ENCODE data around the gene PRPH.

DNA sequence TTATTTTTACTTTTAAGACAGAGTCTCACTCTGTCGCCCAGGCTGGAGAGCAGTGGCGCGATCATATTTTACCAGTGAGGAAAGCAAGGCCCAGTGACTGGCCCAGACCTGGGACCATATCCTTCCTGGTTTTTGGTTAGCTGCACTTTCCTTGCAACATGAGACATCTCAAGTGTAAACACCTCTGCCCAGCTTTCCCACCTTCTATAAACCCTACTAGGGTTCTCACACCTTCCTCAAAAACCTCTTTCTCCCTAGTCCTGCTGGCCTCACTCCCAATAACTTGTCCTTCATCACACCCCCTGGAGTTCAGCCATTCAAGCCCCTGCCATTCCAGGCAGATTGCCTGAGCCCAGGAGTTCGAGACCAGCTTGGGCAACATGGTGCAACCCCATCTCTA lies 10.3 kb upstream of the PRPH start:
- TF ChIP-seq, protein P1, sequence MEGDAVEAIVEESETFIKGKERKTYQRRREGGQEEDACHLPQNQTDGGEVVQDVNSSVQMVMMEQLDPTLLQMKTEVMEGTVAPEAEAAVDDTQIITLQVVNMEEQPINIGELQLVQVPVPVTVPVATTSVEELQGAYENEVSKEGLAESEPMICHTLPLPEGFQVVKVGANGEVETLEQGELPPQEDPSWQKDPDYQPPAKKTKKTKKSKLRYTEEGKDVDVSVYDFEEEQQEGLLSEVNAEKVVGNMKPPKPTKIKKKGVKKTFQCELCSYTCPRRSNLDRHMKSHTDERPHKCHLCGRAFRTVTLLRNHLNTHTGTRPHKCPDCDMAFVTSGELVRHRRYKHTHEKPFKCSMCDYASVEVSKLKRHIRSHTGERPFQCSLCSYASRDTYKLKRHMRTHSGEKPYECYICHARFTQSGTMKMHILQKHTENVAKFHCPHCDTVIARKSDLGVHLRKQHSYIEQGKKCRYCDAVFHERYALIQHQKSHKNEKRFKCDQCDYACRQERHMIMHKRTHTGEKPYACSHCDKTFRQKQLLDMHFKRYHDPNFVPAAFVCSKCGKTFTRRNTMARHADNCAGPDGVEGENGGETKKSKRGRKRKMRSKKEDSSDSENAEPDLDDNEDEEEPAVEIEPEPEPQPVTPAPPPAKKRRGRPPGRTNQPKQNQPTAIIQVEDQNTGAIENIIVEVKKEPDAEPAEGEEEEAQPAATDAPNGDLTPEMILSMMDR (IDR thresholded peaks at IDR 0.05): no peak
- TF ChIP-seq POLR2A (IDR thresholded peaks at IDR 0.05): no peak
